Duodenal mucosa (tissue), 2 donors: Measurements from ENCODE around the gene EIF3CL.
"Not testable (repeated sequence)": the region's sequence is repeated elsewhere in the genome, so short reads cannot be mapped to it uniquely, and the experiment has no call there.

Experiments
- H3K27ac ChIP-seq: one replicate; pipeline ENCODE4 v1.7.0; 2013; ENCODE audit warnings: low read depth, low read length
- H3K27me3 ChIP-seq, 2 donors: one replicate each; pipeline ENCODE4 v1.7.0; 2013; ENCODE audit warnings: low read length in 2 of 2, control low read depth in 1 of 2; ENCODE audit not compliant: insufficient read depth in 2 of 2, control insufficient read depth in 1 of 2
- H3K36me3 ChIP-seq, 2 donors: one replicate each; pipeline ENCODE4 v1.7.0; 2013; ENCODE audit warnings: low read length in 2 of 2, control low read depth in 1 of 2; ENCODE audit not compliant: insufficient read depth in 2 of 2, control insufficient read depth in 1 of 2
- H3K4me1 ChIP-seq, 2 donors: one replicate each; pipeline ENCODE4 v1.7.0; 2013; ENCODE audit warnings: low read length in 2 of 2, control low read depth in 1 of 2; ENCODE audit not compliant: insufficient read depth in 2 of 2, control insufficient read depth in 1 of 2
- H3K4me3 ChIP-seq, 2 donors: one replicate each; pipeline ENCODE4 v1.7.0; 2013; ENCODE audit warnings: low read length in 2 of 2, low read depth in 1 of 2
- H3K9ac ChIP-seq, 2 donors: one replicate each; pipeline ENCODE4 v1.7.0; 2013; ENCODE audit warnings: low read length in 2 of 2, low read depth in 1 of 2
- H3K9me3 ChIP-seq, 2 donors: one replicate each; pipeline ENCODE4 v1.7.0; 2013; ENCODE audit warnings: low read length in 2 of 2, control low read depth in 1 of 2; ENCODE audit not compliant: control insufficient read depth in 1 of 2

The EIF3CL gene

DNA sequence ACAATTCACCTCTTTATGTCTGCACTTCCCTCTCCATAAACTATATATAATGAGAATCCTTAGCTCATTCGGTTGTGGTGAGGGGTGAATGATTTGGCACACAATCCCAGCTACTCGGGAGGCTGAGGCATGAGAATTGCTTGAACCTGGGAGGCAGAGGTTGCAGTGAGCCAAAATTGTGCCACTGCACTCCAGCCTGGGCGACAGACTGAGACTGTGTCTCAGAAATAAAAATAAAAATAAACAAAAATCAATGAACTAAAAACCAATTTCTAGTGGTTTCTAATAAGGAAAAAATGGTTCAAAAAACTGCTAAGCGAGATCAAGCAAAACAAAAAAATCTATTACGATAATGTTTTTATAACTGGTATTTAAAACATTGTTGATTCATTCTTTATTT is 40.2 kb downstream of the EIF3CL start, which contains the start of gene NPIPB6:
Gene NPIPB6, minus strand, starts transcription at position 101 of the 400 bp plus-strand sequence. CDS start 686 bp downstream, outside the sequence.
- not testable (repeated sequence) for H3K9ac ChIP-seq, H3K4me3 ChIP-seq, H3K27me3 ChIP-seq, H3K4me1 ChIP-seq, H3K27ac ChIP-seq, H3K9me3 ChIP-seq, H3K36me3 ChIP-seq

DNA sequence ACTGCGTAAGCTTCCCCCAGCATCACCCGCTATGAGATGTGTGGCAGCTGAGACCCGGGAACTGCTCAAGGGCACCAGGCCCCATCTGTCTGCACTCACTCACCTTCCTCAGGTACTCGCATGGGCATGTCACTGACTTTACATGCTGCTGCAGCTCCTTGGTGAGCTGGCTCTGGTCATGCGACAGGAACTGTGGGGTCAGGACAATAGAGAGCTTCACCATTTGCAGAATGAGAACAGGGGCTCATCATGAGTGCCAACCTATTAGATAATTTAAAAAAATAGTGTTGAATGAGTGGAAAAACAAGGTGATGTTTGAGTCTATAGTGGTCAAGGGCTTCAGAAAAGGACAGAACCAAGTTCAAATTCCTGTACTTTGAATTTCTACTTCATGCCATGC is 41.0 kb downstream of the EIF3CL start:
- H3K4me3 ChIP-seq, H3K4me1 ChIP-seq, H3K9me3 ChIP-seq, H3K27me3 ChIP-seq, H3K27ac ChIP-seq, H3K36me3 ChIP-seq, H3K9ac ChIP-seq: not testable (repeated sequence)

DNA sequence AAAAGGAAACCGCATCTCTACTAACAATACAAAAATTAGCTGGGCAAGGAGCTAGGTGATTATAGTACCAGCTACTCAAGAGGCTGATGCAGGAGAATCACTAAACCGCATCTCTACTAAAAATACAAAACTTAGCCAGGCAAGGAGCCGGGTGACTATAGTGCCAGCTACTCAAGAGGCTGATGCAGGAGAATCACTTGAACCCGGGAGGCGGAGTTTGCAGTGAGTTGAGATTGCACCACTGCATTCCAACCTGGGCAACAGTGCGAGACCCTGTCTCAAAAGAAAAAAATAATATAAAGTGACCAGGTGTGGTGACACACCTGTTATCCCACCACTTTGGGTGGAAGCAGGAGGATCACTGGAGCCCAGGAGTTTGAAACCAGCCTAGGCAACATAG is 65.4 kb downstream of the EIF3CL start:
- not testable (repeated sequence) for H3K9ac ChIP-seq

DNA sequence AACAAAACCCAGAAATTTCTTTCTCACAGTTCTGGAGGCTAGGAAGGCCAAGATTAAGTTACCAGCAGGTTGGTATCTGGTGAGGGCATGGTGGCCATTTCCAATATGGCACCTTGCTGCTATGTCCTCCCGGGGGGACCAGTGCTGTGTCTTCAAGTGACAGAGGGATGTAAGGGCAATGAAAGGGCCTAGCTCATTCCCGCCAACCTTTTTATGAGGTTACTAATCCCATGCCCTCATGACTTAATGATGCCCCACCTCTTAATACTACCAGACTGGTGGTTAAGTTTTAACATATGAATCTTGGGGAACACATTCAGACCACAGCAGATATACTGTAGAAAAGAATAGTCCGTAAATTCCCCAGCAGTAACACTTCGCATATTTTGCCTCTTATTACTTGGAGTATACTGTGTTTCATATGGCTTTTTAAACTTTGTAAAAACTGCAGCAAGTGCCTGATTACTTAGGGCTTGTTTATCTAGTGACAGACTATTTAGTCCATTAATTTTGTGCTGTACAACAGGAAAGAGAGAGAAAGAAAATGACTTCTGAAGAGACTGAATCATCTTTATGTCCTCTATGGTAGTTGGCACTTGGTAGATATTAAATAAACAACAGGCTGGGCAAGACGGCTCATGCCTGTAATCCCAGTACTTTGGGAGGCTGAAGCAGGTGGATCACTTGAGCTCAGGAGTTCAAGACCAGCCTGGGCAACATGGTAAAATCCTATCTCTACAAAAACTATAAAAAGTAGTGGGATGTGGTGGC is 66.5 kb downstream of the EIF3CL start:
- H3K9ac ChIP-seq, H3K9me3 ChIP-seq, H3K4me3 ChIP-seq, H3K36me3 ChIP-seq, H3K27ac ChIP-seq, H3K4me1 ChIP-seq, H3K27me3 ChIP-seq: not testable (repeated sequence)

More for the DNA sequence above, 65.4 kb downstream of the EIF3CL start:
- not testable (repeated sequence) for H3K9me3 ChIP-seq, H3K27ac ChIP-seq, H3K36me3 ChIP-seq, H3K4me3 ChIP-seq, H3K27me3 ChIP-seq, H3K4me1 ChIP-seq

DNA sequence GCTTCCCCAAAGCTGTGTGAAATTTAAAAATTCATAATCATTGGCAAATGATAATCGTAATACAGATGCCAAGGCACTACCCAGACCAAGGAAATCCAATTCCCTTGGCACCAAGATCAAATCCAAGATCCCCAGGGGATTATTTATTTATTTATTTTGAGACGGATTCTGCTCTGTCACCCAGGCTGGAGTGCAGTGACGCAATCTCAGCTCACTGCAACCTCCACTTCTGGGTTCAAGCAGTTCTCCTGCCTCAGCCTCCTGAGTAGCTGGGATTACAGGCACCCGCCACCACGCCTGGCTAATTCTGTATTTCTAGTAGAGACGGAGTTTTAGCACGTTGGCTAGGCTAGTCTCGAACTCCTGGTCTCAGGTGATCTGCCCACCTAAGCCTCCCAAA is 68.0 kb downstream of the EIF3CL start:
- H3K27ac ChIP-seq, H3K36me3 ChIP-seq, H3K9me3 ChIP-seq, H3K27me3 ChIP-seq, H3K9ac ChIP-seq, H3K4me3 ChIP-seq, H3K4me1 ChIP-seq: not testable (repeated sequence)

DNA sequence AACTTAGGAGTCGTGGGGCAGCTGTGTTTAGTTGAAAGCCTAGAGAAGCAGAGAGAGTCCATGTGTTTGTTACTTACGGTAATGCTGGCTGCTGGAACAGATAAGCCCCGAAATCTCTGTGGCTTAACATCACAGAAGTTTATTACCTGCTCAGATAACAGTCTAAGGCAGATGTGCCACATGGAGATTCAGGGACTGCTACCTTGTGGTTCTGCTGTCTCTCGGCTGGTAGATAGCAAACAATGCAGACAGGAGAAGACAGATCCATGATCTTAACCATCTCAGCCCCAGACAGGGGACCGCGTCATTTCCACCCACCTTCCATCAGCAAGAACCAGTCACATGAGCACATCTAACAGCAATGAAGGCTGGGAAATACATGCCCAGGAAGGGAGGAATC is 71.0 kb downstream of the EIF3CL start:
- not testable (repeated sequence) for H3K27ac ChIP-seq, H3K9ac ChIP-seq, H3K27me3 ChIP-seq, H3K9me3 ChIP-seq, H3K36me3 ChIP-seq, H3K4me1 ChIP-seq, H3K4me3 ChIP-seq

DNA sequence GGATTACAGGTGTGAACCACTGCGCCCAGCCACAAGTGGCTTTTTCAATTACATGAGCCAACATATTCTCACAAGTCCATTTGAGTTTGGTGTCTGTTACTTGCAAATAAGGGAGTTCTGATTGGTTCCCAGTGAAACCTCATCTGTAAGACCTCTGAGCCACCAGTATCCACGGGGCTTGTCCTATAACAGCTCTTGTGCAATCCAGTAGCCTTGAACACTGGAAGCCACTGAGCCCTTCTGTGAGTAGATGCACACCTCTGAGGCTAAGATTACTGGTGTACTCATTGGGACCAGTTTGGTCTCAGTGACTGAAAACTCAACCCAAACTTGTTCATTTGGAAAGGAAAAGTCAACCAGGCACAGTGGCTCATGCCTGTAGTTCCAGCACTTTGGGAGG is 72.7 kb downstream of the EIF3CL start:
- H3K9ac ChIP-seq, H3K27ac ChIP-seq, H3K36me3 ChIP-seq, H3K27me3 ChIP-seq, H3K9me3 ChIP-seq, H3K4me1 ChIP-seq, H3K4me3 ChIP-seq: not testable (repeated sequence)

DNA sequence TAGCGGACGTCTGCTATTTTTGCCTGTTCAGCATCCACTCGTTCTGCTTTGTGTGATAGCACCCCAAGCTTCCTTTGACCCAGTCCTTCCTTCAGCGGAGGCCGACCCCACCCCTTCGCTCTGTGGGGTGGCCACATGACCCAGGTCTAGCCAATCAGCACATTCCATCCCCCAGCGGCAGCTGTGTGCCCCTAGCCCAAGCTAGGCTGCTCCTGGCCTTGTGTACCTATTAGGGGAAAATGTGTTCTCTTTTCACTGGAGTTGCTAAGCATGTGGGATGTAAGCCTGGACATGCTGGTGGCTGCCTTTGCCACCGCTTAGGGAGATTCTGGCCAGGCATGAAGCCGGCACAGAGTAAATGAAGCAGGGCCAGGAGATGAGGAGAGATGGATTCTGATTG is 73.4 kb downstream of the EIF3CL start:
- not testable (repeated sequence) for H3K36me3 ChIP-seq, H3K4me1 ChIP-seq, H3K9ac ChIP-seq, H3K4me3 ChIP-seq, H3K27ac ChIP-seq, H3K27me3 ChIP-seq, H3K9me3 ChIP-seq
